Colonic mucosa (tissue), 4 donors: ENCODE measurements around the gene LTB4R2. TPM values are rescaled to one million over a fixed set of nuclear protein-coding genes. Genes with fewer than 3 reads are reported as not detected.

Experiments used
- DNase-seq: peaks from one replicate; pipeline ENCODE4 v3.0.0-alpha.2; 2020
- H3K27ac ChIP-seq: fragments of 200-600 bp; one replicate; pipeline ENCODE4 v1.8.0; 2021
- H3K27me3 ChIP-seq: fragments of 200-600 bp; one replicate; pipeline ENCODE4 v1.8.0; 2021
- H3K36me3 ChIP-seq: fragments of 200-600 bp; one replicate; pipeline ENCODE4 v1.8.0; 2021
- H3K4me1 ChIP-seq: fragments of 200-600 bp; one replicate; pipeline ENCODE4 v1.8.0; 2021; ENCODE audit warnings: mild to moderate bottlenecking
- H3K4me3 ChIP-seq: fragments of 200-600 bp; one replicate; pipeline ENCODE4 v1.8.0; 2021
- H3K9ac ChIP-seq, 2 donors: one replicate each; pipeline ENCODE4 v1.7.0; 2013; ENCODE audit warnings: control low read depth in 2 of 2, low read depth in 2 of 2, low read length in 2 of 2
- H3K9me3 ChIP-seq: fragments of 200-600 bp; one replicate; pipeline ENCODE4 v1.8.0; 2021
- CTCF ChIP-seq: fragments of 200-600 bp; IDR thresholded peaks from one replicate; pipeline ENCODE4 v1.8.0; 2022; ENCODE audit warnings: antibody characterized with exemption, mild to moderate bottlenecking
- intact Hi-C: fragments of 100-400 bp; cut with DNase I; formaldehyde crosslinking; loops from one replicate; pipeline ENCODE4 v1.14.1; 2022
- total RNA-seq, 2 donors: library from RNA; stranded (reverse); fragmentation: NEBNext Ultra II Directional in 1 of 2; extraction: Animal tissue kit (Norgen Biotek cat#: 25700) in 1 of 2; gene quantifications; one replicate each; pipeline ENCODE4 v1.2.1, GENCODE V29; 2021
- donor health status: healthy.
- donor health status: DM: no; HTN: no; CAD: no.
- donor health status: DM: no; HTN: no; CAD: no.

LTB4R2 gene
- total RNA-seq, 2 donors from 2014 or later: 2.7 to 7.8 TPM

- no peak for TF ChIP-seq CTCF
- intact Hi-C loops: no loop called here
- Histone ChIP-seq H3K27ac (no peak overlapping the region), H3K4me1 (no peaks in the 10 kb centered on the region), H3K27me3 (no peaks in the 10 kb centered on the region), H3K4me3 (no peak overlapping the region), H3K9ac (no peak overlapping the region), H3K36me3 (no peaks in the 10 kb centered on the region), H3K9me3 (no peaks in the 10 kb centered on the region)
- DNase-seq: no peak
These were observed 27.2 kb upstream of the LTB4R2 start for GRCh38 chr14:24282736-24283135.

DNA sequence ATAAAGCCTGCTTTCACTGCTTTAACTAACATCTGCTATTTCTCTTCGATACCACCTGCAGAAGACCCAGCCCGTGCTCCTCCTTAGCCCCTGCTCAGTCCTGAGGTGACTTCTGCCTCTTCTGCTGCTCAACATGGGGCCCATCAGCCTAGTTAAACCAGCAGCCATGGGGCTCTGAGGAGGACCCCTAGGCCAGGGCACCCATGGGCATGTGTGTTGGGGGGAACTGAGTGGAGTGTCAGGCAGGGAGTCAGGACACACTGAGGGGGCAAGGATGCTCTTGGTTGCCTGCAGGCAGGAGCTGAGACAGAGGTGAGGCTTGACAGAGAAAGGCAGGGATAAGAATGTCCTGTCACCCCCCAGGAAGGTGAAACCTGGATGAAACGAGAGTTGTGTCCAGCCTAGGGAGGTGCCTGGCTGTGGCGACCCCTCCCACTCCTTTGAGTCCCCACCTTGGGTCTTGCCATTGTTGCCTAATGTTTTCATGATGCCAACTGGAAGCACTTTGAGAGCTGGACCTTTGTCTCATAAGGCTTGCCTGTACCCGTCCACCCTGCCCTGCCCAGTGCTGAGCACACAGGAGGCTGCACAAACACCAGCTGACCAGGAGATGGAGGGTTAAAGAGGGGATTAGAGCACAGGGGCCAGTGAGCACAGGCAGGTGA, 26.0 kb upstream of the LTB4R2 start:
- Histone ChIP-seq H3K9me3 (no peaks in the 10 kb centered on the region), H3K9ac (no peak overlapping the region), H3K27me3 (no peaks in the 10 kb centered on the region), H3K36me3 (no peaks in the 10 kb centered on the region), H3K27ac (no peak overlapping the region), H3K4me3 (no peak overlapping the region), H3K4me1 (no peaks in the 10 kb centered on the region)
- no peak for TF ChIP-seq CTCF
- no peak for DNase-seq
- intact Hi-C loops: no loop called here

GRCh38 chr14:24284501-24285035, 25.4 kb upstream of the LTB4R2 start:
- H3K27me3 ChIP-seq: no peaks in the 10 kb centered on the region
- H3K4me3 ChIP-seq: no peak overlapping the region
- H3K27ac ChIP-seq: no peak overlapping the region
- H3K36me3 ChIP-seq: no peaks in the 10 kb centered on the region
- no peak for TF ChIP-seq CTCF
- no peak for DNase-seq
- no peaks in the 10 kb centered on the region for H3K9me3 ChIP-seq
- H3K9ac ChIP-seq: no peak overlapping the region
- no peaks in the 10 kb centered on the region for H3K4me1 ChIP-seq
- intact Hi-C loops: no loop called here

DNA sequence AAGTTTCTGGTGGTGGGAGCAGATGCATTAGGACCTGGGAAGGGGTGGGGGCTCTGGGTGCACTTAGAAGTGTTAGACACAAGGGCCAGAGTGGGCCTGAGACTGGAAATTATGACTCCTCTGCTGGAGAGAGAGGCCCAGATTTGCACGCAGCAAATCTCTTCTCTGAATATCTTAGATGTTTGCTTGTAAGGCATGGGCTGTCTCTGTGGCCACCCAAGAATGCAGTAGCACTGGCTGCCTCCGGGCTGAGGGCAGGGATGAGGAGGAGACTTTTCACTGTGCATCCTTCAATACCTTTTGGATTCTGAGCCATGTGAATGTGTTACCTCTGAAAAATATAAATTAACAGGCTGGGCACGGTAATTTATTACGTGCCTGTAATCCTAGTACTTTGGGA, 24.6 kb upstream of the LTB4R2 start:
- TF ChIP-seq CTCF: no peak

GRCh38 chr14:24286996-24287395, 22.9 kb upstream of the LTB4R2 start:
- Histone ChIP-seq H3K27me3 (no peaks in the 10 kb centered on the region), H3K9ac (no peak overlapping the region), H3K36me3 (no peaks in the 10 kb centered on the region), H3K9me3 (no peaks in the 10 kb centered on the region), H3K4me3 (no peak overlapping the region), H3K27ac (no peak overlapping the region), H3K4me1 (no peaks in the 10 kb centered on the region)
- DNase-seq: no peak
- intact Hi-C loops: no loop called here
- TF ChIP-seq CTCF: no peak

More for the DNA sequence above, 24.6 kb upstream of the LTB4R2 start:
- no peak overlapping the region for H3K9ac ChIP-seq
- no peaks in the 10 kb centered on the region for H3K9me3 ChIP-seq
- no peaks in the 10 kb centered on the region for H3K36me3 ChIP-seq
- H3K4me3 ChIP-seq: no peak overlapping the region
- H3K27ac ChIP-seq: no peak overlapping the region
- DNase-seq: no peak
- intact Hi-C loops: no loop called here
- H3K27me3 ChIP-seq: no peaks in the 10 kb centered on the region
- no peaks in the 10 kb centered on the region for H3K4me1 ChIP-seq
